Heart right ventricle (tissue), 16 donors: Measurements from ENCODE around the gene LRRC18. TPM values are rescaled to one million over a fixed set of nuclear protein-coding genes. Genes with fewer than 3 reads are reported as not detected.

Experiments used
- ATAC-seq, 8 donors: fragments of 200-7000 bp; cut with Tn5 transposase; one replicate each; pipeline ENCODE4 v1.9.1; 2020; ENCODE audit warnings: mild to moderate bottlenecking in 8 of 8, moderate library complexity in 8 of 8, moderate number of reproducible peaks in 1 of 8
- DNase-seq, 2 donors: peaks; one replicate each; pipeline ENCODE4 v3.0.0-alpha.2; 2020
- H3K27ac ChIP-seq, 10 donors: fragments of 200-600 bp; sonication (generic) in 2 of 10; one replicate each; pipeline versions ENCODE4 v1.5.0 to v1.8.0; 2020 to 2022; ENCODE audit warnings: mild to moderate bottlenecking in 3 of 10
- H3K27me3 ChIP-seq, 7 donors: fragments of 200-600 bp; one replicate each; pipeline ENCODE4 v1.8.0; 2021 to 2022; ENCODE audit warnings: mild to moderate bottlenecking in 2 of 7
- H3K36me3 ChIP-seq, 9 donors: fragments of 200-600 bp; sonication (generic) in 1 of 9; one replicate each; pipeline versions ENCODE4 v1.5.0 to v1.8.0; 2020 to 2022; ENCODE audit warnings: mild to moderate bottlenecking in 2 of 9
- H3K4me1 ChIP-seq, 9 donors: fragments of 200-600 bp; sonication (generic) in 1 of 9; one replicate each; pipeline versions ENCODE4 v1.5.0 to v1.8.0; 2020 to 2022; ENCODE audit warnings: mild to moderate bottlenecking in 4 of 9
- H3K4me3 ChIP-seq, 10 donors: fragments of 200-600 bp; sonication (generic) in 2 of 10; one replicate each; pipeline versions ENCODE4 v1.5.0 to v1.8.0; 2020 to 2022; ENCODE audit warnings: mild to moderate bottlenecking in 7 of 10, moderate library complexity in 2 of 10
- H3K9me3 ChIP-seq, 11 donors: fragments of 200-600 bp in 10 of 11; sonication (generic) in 2 of 11; one replicate each; pipeline versions ENCODE4 v1.5.0 to v1.8.0; 2013 to 2022; ENCODE audit warnings: mild to moderate bottlenecking in 2 of 11, control low read depth in 1 of 11, moderate library complexity in 1 of 11
- CTCF ChIP-seq, 9 donors: fragments of 200-600 bp; sonication (generic) in 2 of 9; IDR thresholded peaks; one replicate each; pipeline versions ENCODE4 v1.5.0 to v1.8.0; 2021 to 2022; ENCODE audit warnings: antibody characterized with exemption in 9 of 9, mild to moderate bottlenecking in 5 of 9, moderate library complexity in 1 of 9
- WGBS, 2 donors: extraction: QIAGEN DNeasy Blood & Tissue Kit; methylation state at CpG; one replicate each; pipeline ENCODE4 v1.1.7; 2013; ENCODE audit warnings: inconsistent platforms in 1 of 2; 5-methylcytosine and 5-hydroxymethylcytosine counted together
- intact Hi-C, 10 donors: fragments of 100-400 bp; cut with DNase I; formaldehyde crosslinking; loops; one replicate each; pipeline versions ENCODE4 v1.11.1 to v1.14.2; 2022
- polyA plus RNA-seq, 2 donors: library from polyadenylated mRNA; stranded (reverse); fragments of 200-250 nt; gene quantifications; one replicate each; pipeline ENCODE4 v1.2.3, GENCODE V29; 2013
- total RNA-seq, 10 donors: library from RNA; stranded (reverse); fragmentation: NEBNext Ultra II Directional in 3 of 10; extraction: Animal tissue kit (Norgen Biotek cat#: 25700) in 3 of 10; gene quantifications; one replicate each; pipeline versions ENCODE4 v1.2.1 to v1.2.4, GENCODE V29; 2021 to 2023
- donor health status: Arrhythmogenic right ventricular cardiomyopathy.
- donor health status: ischemic (EF 13 %, LVEDD 7.1; RV severe dilation, severe dysfunction).
- donor health status: healthy with polysubstance abuse.
- donor health status: DM: no; HTN: yes; CAD: no.
- donor health status: DM: no; HTN: no; CAD: no.
- donor health status: ischemic (EF 25% LVEDD 6.9; RV normal size, moderate dysfunction).
- donor health status: ischemic (EF 25% LVEDD 5.7; RV mildly dilated, moderate dysfunction).
- donor health status: healthy.
- donor health status: DM: yes; HTN: yes; CAD: no.
- donor health status: Ischemic cardiomyopathy.
- donor health status: ischemic (EF 35%, LVEDD 5.7; RV mildly dilated, moderate dysfunction).
- donor health status: nonischemic (EF 11% LVEDD 7.7; RV severe dilation, severe dysfunction).
- donor health status: DM: yes; HTN: yes; CAD: no.
- donor health status: PGD.
- donor health status: ischemic (EF 29% LVEDD 5.4; RV normal size, mild dysfunction).
- donor health status: nonischemic (EF 23%, LVEDD 6.1; RV moderate dilation, normal function).

The LRRC18 gene
- total and polyA plus RNA-seq, 12 donors: 0.13 to 0.18 TPM; not detected in 10

DNA sequence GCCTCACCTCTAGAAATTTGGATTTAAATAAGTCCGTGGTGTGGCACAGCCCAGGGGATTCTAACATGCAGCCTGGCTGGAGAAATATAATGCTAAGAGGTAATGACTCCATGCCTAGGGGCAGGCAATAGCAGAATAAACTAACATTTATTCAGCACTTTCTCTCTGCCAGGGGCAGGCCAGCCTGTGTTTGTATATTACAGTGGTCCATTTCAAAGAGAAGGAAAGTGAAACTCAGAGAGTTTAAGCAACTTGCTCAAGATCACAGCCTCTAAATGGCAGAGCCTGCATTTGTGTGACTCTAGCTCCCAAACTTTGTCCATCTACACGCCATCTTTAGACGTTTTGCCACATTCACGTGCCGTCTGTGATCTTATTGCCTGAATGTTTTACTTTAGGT, 6.7 kb upstream of the LRRC18 start:
- H3K4me1 ChIP-seq: peaks cover 0 to 14% (median 0%) of the 10 kb centered on the region in 9 donors
- ATAC-seq (no peak), DNase-seq (no peak)
- no peak for TF ChIP-seq CTCF (IDR thresholded peaks at IDR 0.05)
- no peak overlapping the region for H3K4me3 ChIP-seq
- WGBS, 2 donors: 89 to 97% methylated on average over 5 of the region's 5 CpGs
- peaks cover 0 to 19% (median 0%) of the 10 kb centered on the region in 9 donors for H3K36me3 ChIP-seq
- no peak overlapping the region for H3K27ac ChIP-seq
- intact Hi-C loops: no loop called here
- no peaks in the 10 kb centered on the region for H3K9me3 ChIP-seq
- no peaks in the 10 kb centered on the region for H3K27me3 ChIP-seq

DNA sequence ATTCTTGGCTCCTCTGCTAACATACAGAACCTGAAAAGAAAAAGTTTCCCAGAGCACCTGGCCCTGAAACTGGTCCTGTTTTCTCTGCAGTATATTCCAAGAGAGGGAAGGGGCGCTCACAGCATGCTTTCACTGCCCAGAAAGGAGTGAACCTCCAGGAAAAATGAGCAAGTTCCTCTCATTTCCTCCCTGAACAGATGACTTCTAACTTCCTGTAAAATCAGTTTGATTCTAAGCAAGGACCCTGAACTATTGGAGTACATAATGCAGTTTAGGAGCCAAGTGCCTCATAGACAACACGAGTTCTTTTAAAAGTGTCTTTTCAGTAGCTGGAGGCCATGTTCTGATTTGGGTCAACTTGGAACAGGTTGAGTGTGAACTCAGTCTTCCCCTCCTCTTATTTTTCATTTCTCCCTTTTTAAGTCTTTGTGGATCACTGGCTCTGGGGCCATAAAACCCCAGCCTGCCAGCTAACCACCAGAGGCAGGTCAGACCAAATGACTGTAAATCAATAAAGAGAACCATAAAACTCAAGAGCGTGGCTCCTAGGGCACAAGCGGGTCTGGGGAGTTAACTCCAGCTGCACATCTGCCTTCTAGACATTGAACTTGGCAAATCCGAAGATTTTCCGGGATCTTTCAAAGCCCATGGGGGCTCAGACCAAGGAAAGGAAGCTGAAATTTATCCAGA, 5.9 kb upstream of the LRRC18 start:
- 80 to 81% methylated on average over 6 of the region's 6 CpGs for WGBS, 2 donors
- DNase-seq: no peak
- TF ChIP-seq CTCF (IDR thresholded peaks at IDR 0.05): no peak
- Histone ChIP-seq H3K9me3 (no peaks in the 10 kb centered on the region), H3K27me3 (no peaks in the 10 kb centered on the region), H3K36me3 (peaks cover 0 to 19% (median 0%) of the 10 kb centered on the region in 9 donors), H3K4me1 (peaks cover 0 to 14% (median 0%) of the 10 kb centered on the region in 9 donors), H3K4me3 (no peak overlapping the region), H3K27ac (no peak overlapping the region)
- intact Hi-C loops: no loop called here
- ATAC-seq: no peak

GRCh38 chr10:48944171-48944570, 4.5 kb upstream of the LRRC18 start:
- no peaks in the 10 kb centered on the region for H3K27me3 ChIP-seq
- intact Hi-C loops: no loop called here
- no peak for ATAC-seq
- WGBS, 2 donors: 88 to 96% methylated on average over 3 of the region's 3 CpGs
- no peak for DNase-seq
- H3K36me3 ChIP-seq: peaks cover 0 to 13% (median 0%) of the 10 kb centered on the region in 9 donors
- H3K9me3 ChIP-seq: no peaks in the 10 kb centered on the region
- H3K27ac ChIP-seq: no peak overlapping the region
- H3K4me3 ChIP-seq: no peak overlapping the region
- TF ChIP-seq CTCF (IDR thresholded peaks at IDR 0.05): no peak
- peaks cover 0 to 14% (median 0%) of the 10 kb centered on the region in 9 donors for H3K4me1 ChIP-seq

- Histone ChIP-seq H3K27ac (no peak overlapping the region), H3K36me3 (peaks cover 0 to 4% (median 0%) of the 10 kb centered on the region in 9 donors), H3K4me3 (no peak overlapping the region), H3K9me3 (no peaks in the 10 kb centered on the region), H3K27me3 (no peaks in the 10 kb centered on the region), H3K4me1 (peaks cover 0 to 14% (median 0%) of the 10 kb centered on the region in 9 donors)
- ATAC-seq: no peak
- TF ChIP-seq CTCF (IDR thresholded peaks at IDR 0.05): no peak
- no peak for DNase-seq
- intact Hi-C loops: no loop called here
- WGBS, 2 donors: 93 to 95% methylated on average over 10 of the region's 10 CpGs
These were observed 3.5 kb upstream of the LRRC18 start for GRCh38 chr10:48943096-48943495.
